Measurements from ENCODE around the gene SUDS3. TPM values are rescaled to one million over a fixed set of nuclear protein-coding genes. Genes with fewer than 3 reads are reported as not detected.

Gene SUDS3
- total RNA-seq, 1 donor from 2014 or later: 42.1 TPM

GRCh38 chr12:118391424-118391823 lies 15.1 kb downstream of the SUDS3 start:
- H3K4me1 Mint-ChIP-seq (ENCODE audit: unreplicated experiment): no peaks in the 10 kb centered on the region
- H3K27ac Mint-ChIP-seq: no peak overlapping the region
- no peak overlapping the region for H3K4me3 Mint-ChIP-seq
- TF ChIP-seq CTCF (conservative IDR thresholded peaks at IDR 0.05): no peak
- peaks cover 28% of the 10 kb centered on the region for H3K36me3 Mint-ChIP-seq
- no peak for DNase-seq (ENCODE audit: extremely low spot score, unreplicated experiment)
- no peaks in the 10 kb centered on the region for H3K9me3 Mint-ChIP-seq
- H3K27me3 Mint-ChIP-seq: no peaks in the 10 kb centered on the region

GRCh38 chr12:118391836-118392235 lies 15.5 kb downstream of the SUDS3 start:
- Mint-ChIP-seq H3K4me3 (no peak overlapping the region), H3K36me3 (peaks cover 27% of the 10 kb centered on the region), H3K27ac (no peak overlapping the region), H3K4me1 (ENCODE audit: unreplicated experiment) (no peaks in the 10 kb centered on the region), H3K27me3 (no peaks in the 10 kb centered on the region), H3K9me3 (no peaks in the 10 kb centered on the region)
- TF ChIP-seq CTCF (conservative IDR thresholded peaks at IDR 0.05): no peak
- no peak for DNase-seq (ENCODE audit: extremely low spot score, unreplicated experiment)

- Mint-ChIP-seq H3K4me1 (ENCODE audit: unreplicated experiment) (no peaks in the 10 kb centered on the region), H3K9me3 (no peaks in the 10 kb centered on the region), H3K27me3 (no peaks in the 10 kb centered on the region), H3K36me3 (peaks cover 26% of the 10 kb centered on the region), H3K4me3 (no peak overlapping the region), H3K27ac (no peak overlapping the region)
- TF ChIP-seq CTCF (conservative IDR thresholded peaks at IDR 0.05): no peak
- DNase-seq (ENCODE audit: extremely low spot score, unreplicated experiment): no peak
These were observed 21.5 kb downstream of the SUDS3 start for GRCh38 chr12:118397708-118398440.

GRCh38 chr12:118398524-118398923 lies 22.2 kb downstream of the SUDS3 start:
- no peaks in the 10 kb centered on the region for H3K4me1 Mint-ChIP-seq (ENCODE audit: unreplicated experiment)
- DNase-seq (ENCODE audit: extremely low spot score, unreplicated experiment): no peak
- H3K4me3 Mint-ChIP-seq: no peak overlapping the region
- no peak overlapping the region for H3K27ac Mint-ChIP-seq
- H3K36me3 Mint-ChIP-seq: peaks cover 31% of the 10 kb centered on the region
- no peaks in the 10 kb centered on the region for H3K27me3 Mint-ChIP-seq
- H3K9me3 Mint-ChIP-seq: no peaks in the 10 kb centered on the region
- TF ChIP-seq CTCF (conservative IDR thresholded peaks at IDR 0.05): no peak

GRCh38 chr12:118398940-118399339 lies 22.6 kb downstream of the SUDS3 start:
- TF ChIP-seq CTCF (conservative IDR thresholded peaks at IDR 0.05): no peak
- Mint-ChIP-seq H3K27me3 (no peaks in the 10 kb centered on the region), H3K36me3 (peaks cover 34% of the 10 kb centered on the region), H3K9me3 (no peaks in the 10 kb centered on the region), H3K27ac (no peak overlapping the region), H3K4me1 (ENCODE audit: unreplicated experiment) (no peaks in the 10 kb centered on the region), H3K4me3 (no peak overlapping the region)
- DNase-seq (ENCODE audit: extremely low spot score, unreplicated experiment): no peak
